NCI-H460 (cell line): ENCODE data around the gene PPIG. TPM values are rescaled to one million over a fixed set of nuclear protein-coding genes. Genes with fewer than 3 reads are reported as not detected.
A peak's percentile ranks its signal among the peaks of the same experiment; 100 is the strongest.
"Not testable (repeated sequence)": the region's sequence is repeated elsewhere in the genome, so short reads cannot be mapped to it uniquely, and the experiment has no call there.

Experiments used
- DNase-seq: peaks from one replicate; pipeline ENCODE4 v3.0.0-alpha.2; 2016; ENCODE audit warnings: low read depth; ENCODE audit errors: extremely low read depth
- polyA plus RNA-seq: library from polyadenylated mRNA; depleted of rRNA; stranded (reverse); fragments of >200 nt; gene quantifications from 2 replicates; pipeline ENCODE4 v1.2.3, GENCODE V29; 2014; cell fraction: nucleus; rRNA removed
- total RNA-seq: library from RNA; depleted of rRNA; stranded (reverse); fragments of >200 nt; shearing (Covaris generic); gene quantifications from 2 replicates; pipeline ENCODE4 v1.2.3, GENCODE V29; 2014; rRNA removed

Gene PPIG
- total RNA-seq = 32.0 and 34.0 TPM in 2 replicates
- 31.2 and 34.1 TPM in 2 replicates for polyA plus RNA-seq

GRCh38 chr2:169584005-169584877, at the start of gene PPIG:
Gene PPIG (plus strand): TSS chr2:169584351. CDS start chr2:169604042, 19,691 bp downstream.
- DNase-seq = peak; percentile 88

GRCh38 chr2:169539460-169539859, 44.7 kb upstream of the PPIG start:
- not testable (repeated sequence) for DNase-seq

- no peak for DNase-seq
Observed at GRCh38 chr2:169540146-169540545, 44.0 kb upstream of the PPIG start.

- no peak for DNase-seq
Observed at GRCh38 chr2:169542433-169542832, 41.7 kb upstream of the PPIG start.

GRCh38 chr2:169546756-169547155, 37.4 kb upstream of the PPIG start:
- DNase-seq = no peak

- DNase-seq = no peak
Observed at GRCh38 chr2:169561364-169561763, 22.8 kb upstream of the PPIG start.

- not testable (repeated sequence) for DNase-seq
Observed at GRCh38 chr2:169562084-169562483, 22.1 kb upstream of the PPIG start.

- no peak for DNase-seq
Observed at GRCh38 chr2:169562519-169562918, 21.6 kb upstream of the PPIG start.

- no peak for DNase-seq
Observed at GRCh38 chr2:169565686-169566085, 18.5 kb upstream of the PPIG start.

GRCh38 chr2:169569948-169570347, 14.2 kb upstream of the PPIG start:
- no peak for DNase-seq

- DNase-seq = not testable (repeated sequence)
Observed at GRCh38 chr2:169570752-169571151, 13.4 kb upstream of the PPIG start.

- DNase-seq = no peak
Observed at GRCh38 chr2:169571571-169571970, 12.6 kb upstream of the PPIG start.

GRCh38 chr2:169572189-169572588, 12.0 kb upstream of the PPIG start:
- DNase-seq = no peak

GRCh38 chr2:169572821-169573159, 11.4 kb upstream of the PPIG start:
- DNase-seq = no peak

- peak; percentile 89 for DNase-seq
Observed at GRCh38 chr2:169573160-169573973, 10.8 kb upstream of the PPIG start, which contains the start of gene FASTKD1. Gene FASTKD1 (minus strand): TSS chr2:169573865. CDS start chr2:169572029, 1,836 bp downstream.

- DNase-seq = no peak
Observed at GRCh38 chr2:169573974-169574299, 10.2 kb upstream of the PPIG start.

- DNase-seq = not testable (repeated sequence)
Observed at GRCh38 chr2:169574539-169574938, 9.6 kb upstream of the PPIG start.

- DNase-seq = not testable (repeated sequence)
Observed at GRCh38 chr2:169575264-169575663, 8.9 kb upstream of the PPIG start.

- no peak for DNase-seq
Observed at GRCh38 chr2:169579044-169579443, 5.1 kb upstream of the PPIG start.

GRCh38 chr2:169582552-169583266, 1.4 kb upstream of the PPIG start:
- DNase-seq = not testable (repeated sequence)

- no peak for DNase-seq
Observed at GRCh38 chr2:169583518-169583917, 633 bp upstream of the PPIG start.
